A673 (cell line): Measurements from ENCODE around the gene GOLGA8R.
"Not testable (repeated sequence)": the region's sequence is repeated elsewhere in the genome, so short reads cannot be mapped to it uniquely, and the experiment has no call there.

Experiments
- EZH2 ChIP-seq: fragments of 200-600 bp; sonication (generic); IDR thresholded peaks from 2 replicates; pipeline ENCODE4 v1.6.1; 2017; ENCODE audit warnings: borderline replicate concordance, low read depth, mild to moderate bottlenecking, mixed read lengths, antibody characterized with exemption, low read length; ENCODE audit not compliant: poor library complexity, severe bottlenecking
- TF ChIP-seq, protein P1 (sequence below): fragments of 300-800, 200-600 bp; sonication (generic); conservative IDR thresholded peaks from 2 replicates; pipeline ENCODE4 v1.5.1; 2017; ENCODE audit warnings: low read depth, mild to moderate bottlenecking, antibody characterized with exemption, low read length, moderate library complexity, mixed read lengths

DNA sequence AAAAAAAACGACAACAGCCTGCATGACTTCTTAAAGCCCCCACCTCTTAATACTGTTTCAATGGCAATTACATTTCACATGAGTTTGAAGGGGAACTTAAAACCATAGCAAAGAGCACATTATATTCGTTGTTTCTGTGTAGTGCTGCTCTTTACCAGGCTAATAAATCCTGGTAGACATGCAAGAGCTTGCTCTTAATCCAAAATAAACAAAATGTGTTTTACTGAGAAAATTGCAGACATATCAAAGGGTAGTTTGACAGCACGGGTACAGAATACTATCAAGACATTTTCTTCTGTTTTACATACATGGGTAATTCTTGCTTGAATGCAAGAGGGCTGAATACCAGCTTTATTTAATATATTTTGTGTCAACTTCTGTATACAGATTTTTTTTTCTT lies 24.3 kb upstream of the GOLGA8R start:
- TF ChIP-seq, protein P1, sequence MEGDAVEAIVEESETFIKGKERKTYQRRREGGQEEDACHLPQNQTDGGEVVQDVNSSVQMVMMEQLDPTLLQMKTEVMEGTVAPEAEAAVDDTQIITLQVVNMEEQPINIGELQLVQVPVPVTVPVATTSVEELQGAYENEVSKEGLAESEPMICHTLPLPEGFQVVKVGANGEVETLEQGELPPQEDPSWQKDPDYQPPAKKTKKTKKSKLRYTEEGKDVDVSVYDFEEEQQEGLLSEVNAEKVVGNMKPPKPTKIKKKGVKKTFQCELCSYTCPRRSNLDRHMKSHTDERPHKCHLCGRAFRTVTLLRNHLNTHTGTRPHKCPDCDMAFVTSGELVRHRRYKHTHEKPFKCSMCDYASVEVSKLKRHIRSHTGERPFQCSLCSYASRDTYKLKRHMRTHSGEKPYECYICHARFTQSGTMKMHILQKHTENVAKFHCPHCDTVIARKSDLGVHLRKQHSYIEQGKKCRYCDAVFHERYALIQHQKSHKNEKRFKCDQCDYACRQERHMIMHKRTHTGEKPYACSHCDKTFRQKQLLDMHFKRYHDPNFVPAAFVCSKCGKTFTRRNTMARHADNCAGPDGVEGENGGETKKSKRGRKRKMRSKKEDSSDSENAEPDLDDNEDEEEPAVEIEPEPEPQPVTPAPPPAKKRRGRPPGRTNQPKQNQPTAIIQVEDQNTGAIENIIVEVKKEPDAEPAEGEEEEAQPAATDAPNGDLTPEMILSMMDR, result not testable (repeated sequence)
- not testable (repeated sequence) for TF ChIP-seq EZH2
